A673 (cell line): ENCODE measurements around the gene GDA. TPM values are rescaled to one million over a fixed set of nuclear protein-coding genes. Genes with fewer than 3 reads are reported as not detected.

Experiments
- BruUV-seq: library from RNA; stranded (reverse); fragments of 400-500 nt; replicated peaks from 2 replicates; lab custom pipeline; 2021; lab: Mats Ljungman, UMichigan
- CTCF ChIA-PET: fragments of 300-600 bp; sonication (Branson Sonifier 250); formaldehyde crosslinking; loops from one replicate; lab custom pipeline; 2022; ENCODE audit warnings: antibody characterized with exemption; lab: Charles Lee
- POLR2A ChIA-PET: fragments of 300-600 bp; sonication (Branson Sonifier 250); formaldehyde crosslinking; loops from one replicate; lab custom pipeline; 2022; ENCODE audit warnings: antibody characterized with exemption; ENCODE audit not compliant: low non-redundant PET; lab: Charles Lee
- DNase-seq: peaks from one replicate; pipeline ENCODE4 v3.0.0-alpha.2; 2015; ENCODE audit warnings: low spot score
- H3K27ac ChIP-seq: fragments of 200-600 bp; sonication (generic); 2 replicates; pipeline ENCODE4 v1.5.1; 2016; ENCODE audit warnings: mixed run types, low read depth, mild to moderate bottlenecking, mixed read lengths, antibody characterized with exemption, low read length; ENCODE audit not compliant: poor library complexity, severe bottlenecking
- H3K27me3 ChIP-seq: fragments of 200-600 bp; sonication (generic); replicated peaks from 2 replicates; pipeline ENCODE4 v1.6.1; 2017; ENCODE audit warnings: mixed run types, low read depth, mild to moderate bottlenecking, mixed read lengths, antibody characterized with exemption, low read length; ENCODE audit not compliant: insufficient read depth, poor library complexity
- H3K36me3 ChIP-seq: fragments of 200-600 bp; sonication (generic); 2 replicates; pipeline ENCODE4 v1.6.1; 2016; ENCODE audit warnings: mixed run types, mild to moderate bottlenecking, mixed read lengths, antibody characterized with exemption, low read length; ENCODE audit not compliant: insufficient read depth, poor library complexity, severe bottlenecking
- H3K4me1 ChIP-seq: fragments of 200-600 bp; sonication (generic); 2 replicates; pipeline ENCODE4 v1.6.1; 2017; ENCODE audit warnings: mixed run types, mild to moderate bottlenecking, mixed read lengths, antibody characterized with exemption, low read length; ENCODE audit not compliant: insufficient read depth, poor library complexity, severe bottlenecking
- H3K4me3 ChIP-seq: fragments of 200-600 bp; sonication (generic); 2 replicates; pipeline ENCODE4 v1.5.1; 2016; ENCODE audit warnings: low read depth, mixed run types, mild to moderate bottlenecking, mixed read lengths, low read length; ENCODE audit not compliant: poor library complexity, severe bottlenecking
- H3K9me3 ChIP-seq: fragments of 200-600 bp; sonication (generic); 2 replicates; pipeline ENCODE4 v1.6.1; 2016; ENCODE audit warnings: mixed run types, low read depth, mild to moderate bottlenecking, mixed read lengths, antibody characterized with exemption, low read length; ENCODE audit not compliant: poor library complexity, severe bottlenecking
- EZH2 ChIP-seq: fragments of 200-600 bp; sonication (generic); IDR thresholded peaks from 2 replicates; pipeline ENCODE4 v1.6.1; 2017; ENCODE audit warnings: borderline replicate concordance, low read depth, mild to moderate bottlenecking, mixed read lengths, antibody characterized with exemption, low read length; ENCODE audit not compliant: poor library complexity, severe bottlenecking
- intact Hi-C: fragments of 100-400 bp; cut with micrococcal nuclease; formaldehyde crosslinking; loops from one replicate; pipeline ENCODE4 v1.10.0; 2022; ENCODE audit not compliant: unreplicated experiment
- total RNA-seq: library from RNA; stranded (reverse); gene quantifications from 2 replicates; pipeline ENCODE4 v1.2.3, GENCODE V29; 2021
- TF ChIP-seq, protein P1 (sequence below): fragments of 300-800, 200-600 bp; sonication (generic); conservative IDR thresholded peaks from 2 replicates; pipeline ENCODE4 v1.5.1; 2017; ENCODE audit warnings: low read depth, mild to moderate bottlenecking, antibody characterized with exemption, low read length, moderate library complexity, mixed read lengths

GDA gene
- total RNA-seq, 1 experiment from 2014 or later, result not detected

DNA sequence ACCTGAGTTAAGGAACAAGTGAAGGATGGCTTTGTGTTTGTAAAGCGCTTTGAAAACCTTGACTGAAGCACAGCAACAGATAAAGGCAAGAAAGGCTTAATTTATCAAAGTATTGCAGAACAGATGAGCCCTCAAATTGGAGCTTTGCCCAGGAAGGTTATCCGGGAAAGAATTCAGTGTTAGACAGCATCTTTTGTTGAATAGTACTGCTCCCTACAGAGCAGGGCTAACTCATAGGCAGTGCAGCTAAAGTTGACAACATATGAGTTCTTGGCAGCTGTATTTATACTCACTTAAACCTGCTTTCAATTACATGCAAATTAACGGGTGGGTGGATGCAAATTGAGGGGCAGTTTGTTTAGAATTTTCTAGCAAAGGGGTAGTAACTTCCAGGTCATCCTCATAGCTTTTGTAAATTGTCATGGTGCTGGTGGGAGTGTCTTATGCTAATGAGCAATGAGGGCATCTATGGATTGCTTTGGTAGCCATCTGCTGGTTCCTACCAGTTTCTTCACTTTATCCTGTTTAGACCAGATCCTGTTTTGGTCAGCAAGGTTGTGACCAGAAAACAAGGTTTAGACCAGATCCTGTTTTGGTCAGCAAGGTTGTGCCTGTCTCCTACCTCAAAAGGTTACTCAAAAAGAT is 105.8 kb downstream of the GDA start:
- BruUV-seq, result no TSS peak
- ChIA-PET POLR2A (no interaction called here), CTCF (no interaction called here)
- no peaks in the 10 kb centered on the region for H3K36me3 ChIP-seq
- H3K4me1 ChIP-seq, result no peaks in the 10 kb centered on the region
- peaks cover 2% of the 10 kb centered on the region for H3K27me3 ChIP-seq
- H3K4me3 ChIP-seq, result no peak overlapping the region
- intact Hi-C loops, result loop anchor here (5.0 kb wide), 1 partner anchor 53 kb away; no protein-coding TSS in a partner anchor
- DNase-seq, result peak; percentile 72
- H3K27ac ChIP-seq, result no peak overlapping the region
- TF ChIP-seq, protein P1, sequence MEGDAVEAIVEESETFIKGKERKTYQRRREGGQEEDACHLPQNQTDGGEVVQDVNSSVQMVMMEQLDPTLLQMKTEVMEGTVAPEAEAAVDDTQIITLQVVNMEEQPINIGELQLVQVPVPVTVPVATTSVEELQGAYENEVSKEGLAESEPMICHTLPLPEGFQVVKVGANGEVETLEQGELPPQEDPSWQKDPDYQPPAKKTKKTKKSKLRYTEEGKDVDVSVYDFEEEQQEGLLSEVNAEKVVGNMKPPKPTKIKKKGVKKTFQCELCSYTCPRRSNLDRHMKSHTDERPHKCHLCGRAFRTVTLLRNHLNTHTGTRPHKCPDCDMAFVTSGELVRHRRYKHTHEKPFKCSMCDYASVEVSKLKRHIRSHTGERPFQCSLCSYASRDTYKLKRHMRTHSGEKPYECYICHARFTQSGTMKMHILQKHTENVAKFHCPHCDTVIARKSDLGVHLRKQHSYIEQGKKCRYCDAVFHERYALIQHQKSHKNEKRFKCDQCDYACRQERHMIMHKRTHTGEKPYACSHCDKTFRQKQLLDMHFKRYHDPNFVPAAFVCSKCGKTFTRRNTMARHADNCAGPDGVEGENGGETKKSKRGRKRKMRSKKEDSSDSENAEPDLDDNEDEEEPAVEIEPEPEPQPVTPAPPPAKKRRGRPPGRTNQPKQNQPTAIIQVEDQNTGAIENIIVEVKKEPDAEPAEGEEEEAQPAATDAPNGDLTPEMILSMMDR, result peak; percentile 31
- TF ChIP-seq EZH2, result no peak
- H3K9me3 ChIP-seq, result no peaks in the 10 kb centered on the region

DNA sequence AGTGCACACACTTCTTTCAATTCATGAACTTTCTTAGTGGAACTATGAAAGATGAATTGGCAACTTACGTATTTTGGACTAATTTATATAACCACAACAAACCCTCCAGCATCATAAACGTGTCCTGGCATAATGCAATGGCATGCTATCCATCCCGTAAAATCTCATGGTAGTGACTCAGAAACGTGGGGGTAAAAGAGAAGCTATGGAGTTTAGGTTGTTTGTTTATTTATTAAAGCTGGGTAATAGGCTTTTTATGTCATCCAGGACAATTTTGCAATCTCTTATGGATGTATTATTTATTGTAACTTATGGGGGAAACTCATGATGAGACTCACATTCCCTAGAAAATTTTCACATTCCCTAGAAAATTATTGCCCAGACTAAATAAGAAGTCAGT is 106.3 kb downstream of the GDA start:
- ChIA-PET CTCF (no interaction called here), POLR2A (no interaction called here)
- H3K27ac ChIP-seq, result no peak overlapping the region
- H3K4me1 ChIP-seq, result no peaks in the 10 kb centered on the region
- no peaks in the 10 kb centered on the region for H3K9me3 ChIP-seq
- H3K36me3 ChIP-seq, result no peaks in the 10 kb centered on the region
- no TSS peak for BruUV-seq
- H3K27me3 ChIP-seq, result peaks cover 3% of the 10 kb centered on the region
- no peak overlapping the region for H3K4me3 ChIP-seq
- DNase-seq, result no peak
- TF ChIP-seq, protein P1, result no peak
- no peak for TF ChIP-seq EZH2
- intact Hi-C loops, result loop anchor here (5.0 kb wide), 1 partner anchor 53 kb away; no protein-coding TSS in a partner anchor

DNA sequence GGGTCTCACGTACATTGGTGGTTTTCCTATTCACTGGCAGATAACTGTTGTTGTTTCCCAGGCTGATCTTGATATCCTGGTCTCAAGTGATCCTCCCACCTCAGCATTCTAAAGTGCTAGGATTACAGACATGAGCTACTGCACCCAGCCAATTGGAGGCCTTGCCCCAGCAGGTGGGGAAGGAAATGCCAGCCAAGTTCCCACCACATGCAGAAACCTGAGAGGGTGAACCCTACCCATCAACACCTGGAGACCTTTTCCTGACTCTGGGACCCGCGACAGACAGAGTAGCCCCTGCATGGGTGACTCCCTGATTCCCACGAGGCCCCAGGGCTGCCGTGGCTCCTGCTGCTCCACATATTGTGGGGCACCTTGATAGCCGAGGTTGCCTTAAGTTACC is 107.7 kb downstream of the GDA start:
- DNase-seq, result no peak
- intact Hi-C loops, result loop anchor here (5.0 kb wide), 1 partner anchor 55 kb away; no protein-coding TSS in a partner anchor
- H3K9me3 ChIP-seq, result no peaks in the 10 kb centered on the region
- no peak overlapping the region for H3K27ac ChIP-seq
- H3K36me3 ChIP-seq, result no peaks in the 10 kb centered on the region
- no peaks in the 10 kb centered on the region for H3K4me1 ChIP-seq
- H3K27me3 ChIP-seq, result peaks cover 3% of the 10 kb centered on the region
- no TSS peak for BruUV-seq
- TF ChIP-seq, protein P1, result no peak
- TF ChIP-seq EZH2, result no peak
- ChIA-PET CTCF (no interaction called here), POLR2A (no interaction called here)
- no peak overlapping the region for H3K4me3 ChIP-seq
